Testis (tissue), 3 donors: ENCODE results near the gene RFK. TPM values are rescaled to one million over a fixed set of nuclear protein-coding genes. Genes with fewer than 3 reads are reported as not detected.

ENCODE experiments used
- DNase-seq: peaks from one replicate; pipeline ENCODE4 v3.0.0-alpha.2; 2019
- H3K27ac ChIP-seq, 2 donors: fragments of 200-600 bp; sonication (generic); one replicate each; pipeline ENCODE4 v1.5.1; 2019
- H3K27me3 ChIP-seq: fragments of 200-600 bp; sonication (generic); one replicate; pipeline ENCODE4 v1.5.1; 2019
- H3K36me3 ChIP-seq: fragments of 200-600 bp; sonication (generic); one replicate; pipeline ENCODE4 v1.5.1; 2017; ENCODE audit warnings: low read depth; ENCODE audit errors: missing control alignments
- H3K4me1 ChIP-seq: fragments of 200-600 bp; sonication (generic); one replicate; pipeline ENCODE4 v1.5.1; 2019
- H3K4me3 ChIP-seq, 2 donors: fragments of 200-600 bp; sonication (generic); one replicate each; pipeline ENCODE4 v1.5.1; 2017 to 2019
- H3K9me3 ChIP-seq: fragments of 200-600 bp; sonication (generic); one replicate; pipeline ENCODE4 v1.5.1; 2017
- CTCF ChIP-seq, 3 experiments: fragments of 450-650 bp in 2 of 3; fragments of 200-600 bp in 1 of 3; sonication (generic) in 1 of 3; IDR thresholded peaks; one replicate each; pipeline ENCODE4 v1.5.1; 2016 to 2019; ENCODE audit warnings: antibody characterized with exemption in 3 of 3, mild to moderate bottlenecking in 2 of 3, moderate library complexity in 1 of 3
- POLR2A ChIP-seq: fragments of 450-650 bp; IDR thresholded peaks from one replicate; pipeline ENCODE4 v1.6.1; 2017; ENCODE audit warnings: antibody characterized with exemption, mild to moderate bottlenecking, moderate library complexity
- WGBS, 2 donors: methylation state at CpG; one replicate each; pipeline ENCODE4 v1.1.5; 2018; 5-methylcytosine and 5-hydroxymethylcytosine counted together
- intact Hi-C: fragments of 100-400 bp; cut with DNase I; formaldehyde crosslinking; loops from one replicate; pipeline ENCODE4 v1.15.1; 2023; ENCODE audit warnings: low total_unique reads
- polyA plus RNA-seq: library from polyadenylated mRNA; stranded (reverse); fragments of 350-450 nt; fragmentation: Illumina TruSeq; extraction: RNeasy Lipid Tissue Mini Kit (QIAGEN cat#74804); gene quantifications from one replicate; pipeline ENCODE4 v1.2.3, GENCODE V29; 2014; ENCODE audit warnings: low read depth, low replicate concordance; ENCODE audit not compliant: insufficient read depth
- total RNA-seq, 2 donors: library from RNA; depleted of rRNA; stranded (reverse); fragments of >200 nt; gene quantifications; one replicate each; pipeline ENCODE4 v1.2.3, GENCODE V29; 2016

The RFK gene
- total and polyA plus RNA-seq, 3 donors from 2014 or later: 39.3 to 69.7 (median 41.8) TPM

- no peak for TF ChIP-seq CTCF (IDR thresholded peaks at IDR 0.05)
- TF ChIP-seq POLR2A: no peak
- no peak for DNase-seq
- no peaks in the 10 kb centered on the region for H3K27me3 ChIP-seq
- H3K4me3 ChIP-seq: no peak overlapping the region
- H3K27ac ChIP-seq: no peak overlapping the region
- 64 to 76% methylated on average over 13 of the region's 13 CpGs for WGBS, 2 donors
- H3K4me1 ChIP-seq: peaks cover 10% of the 10 kb centered on the region
- H3K9me3 ChIP-seq: no peaks in the 10 kb centered on the region
- intact Hi-C loops: no loop called here
- no peaks in the 10 kb centered on the region for H3K36me3 ChIP-seq
These were observed 2.4 kb upstream of the RFK start for GRCh38 chr9:76396597-76396996.

GRCh38 chr9:76396144-76396543 is 1.9 kb upstream of the RFK start:
- Histone ChIP-seq H3K36me3 (no peaks in the 10 kb centered on the region), H3K27ac (no peak overlapping the region), H3K4me3 (no peak overlapping the region), H3K27me3 (no peaks in the 10 kb centered on the region), H3K4me1 (peaks cover 12% of the 10 kb centered on the region), H3K9me3 (no peaks in the 10 kb centered on the region)
- intact Hi-C loops: no loop called here
- TF ChIP-seq POLR2A (no peak), CTCF (IDR thresholded peaks at IDR 0.05) (no peak)
- WGBS, 2 donors: 62 to 63% methylated on average over 6 of the region's 6 CpGs
- DNase-seq: no peak

GRCh38 chr9:76395381-76395780 is 1.2 kb upstream of the RFK start:
- no peak for DNase-seq
- H3K27me3 ChIP-seq: no peaks in the 10 kb centered on the region
- H3K4me3 ChIP-seq: peak overlapping the region; percentile 92 to 96
- peak overlapping the region; percentile 92 to 97 for H3K27ac ChIP-seq
- no peak for TF ChIP-seq POLR2A
- no peak for TF ChIP-seq CTCF (IDR thresholded peaks at IDR 0.05)
- H3K4me1 ChIP-seq: peaks cover 18% of the 10 kb centered on the region
- intact Hi-C loops: no loop called here
- H3K9me3 ChIP-seq: no peaks in the 10 kb centered on the region
- 47 to 62% methylated on average over 10 of the region's 10 CpGs for WGBS, 2 donors
- H3K36me3 ChIP-seq: no peaks in the 10 kb centered on the region

- intact Hi-C loops: no loop called here
- no peaks in the 10 kb centered on the region for H3K36me3 ChIP-seq
- H3K27me3 ChIP-seq: no peaks in the 10 kb centered on the region
- WGBS, 2 donors: 0 to 1% methylated on average over 11 of the region's 11 CpGs
- H3K4me1 ChIP-seq: peaks cover 18% of the 10 kb centered on the region
- no peak for TF ChIP-seq POLR2A
- no peak for TF ChIP-seq CTCF (IDR thresholded peaks at IDR 0.05)
- peak; percentile 74 for DNase-seq
- H3K27ac ChIP-seq: peak overlapping the region; percentile 92 to 97
- H3K4me3 ChIP-seq: peak overlapping the region; percentile 92 to 96
- H3K9me3 ChIP-seq: no peaks in the 10 kb centered on the region
These were observed 680 bp upstream of the RFK start for GRCh38 chr9:76394960-76395252.

- Histone ChIP-seq H3K27me3 (no peaks in the 10 kb centered on the region), H3K4me3 (no peak overlapping the region), H3K4me1 (peaks cover 18% of the 10 kb centered on the region), H3K9me3 (no peaks in the 10 kb centered on the region), H3K36me3 (no peaks in the 10 kb centered on the region), H3K27ac (no peak overlapping the region)
- TF ChIP-seq CTCF (IDR thresholded peaks at IDR 0.05) (no peak), POLR2A (no peak)
- 14 to 41% methylated on average over 1 of the region's 1 CpG for WGBS, 2 donors
- intact Hi-C loops: no loop called here
- no peak for DNase-seq
These were observed 3.6 kb downstream of the RFK start for GRCh38 chr9:76390656-76391055.
